Neural progenitor cell (in vitro differentiated cells): ENCODE data around the gene VCL.

Experiments
- EZH2 ChIP-seq: fragments of 200-600 bp; sonication (generic); IDR thresholded peaks from 2 replicates; pipeline ENCODE4 v1.6.1; 2017; ENCODE audit warnings: antibody characterized with exemption, mild to moderate bottlenecking, moderate library complexity
- EZH2phosphoT487 ChIP-seq: fragments of 200-600 bp; sonication (generic); IDR thresholded peaks from 2 replicates; pipeline ENCODE4 v1.6.1; 2017; ENCODE audit warnings: antibody characterized with exemption
- TF ChIP-seq, protein P1 (sequence below): fragments of 200-600 bp; sonication (generic); IDR thresholded peaks from 2 replicates; pipeline ENCODE4 v1.5.1; 2017; ENCODE audit warnings: antibody characterized with exemption, mild to moderate bottlenecking

GRCh38 chr10:74011017-74011416, 13.1 kb downstream of the VCL start:
- TF ChIP-seq, protein P1, sequence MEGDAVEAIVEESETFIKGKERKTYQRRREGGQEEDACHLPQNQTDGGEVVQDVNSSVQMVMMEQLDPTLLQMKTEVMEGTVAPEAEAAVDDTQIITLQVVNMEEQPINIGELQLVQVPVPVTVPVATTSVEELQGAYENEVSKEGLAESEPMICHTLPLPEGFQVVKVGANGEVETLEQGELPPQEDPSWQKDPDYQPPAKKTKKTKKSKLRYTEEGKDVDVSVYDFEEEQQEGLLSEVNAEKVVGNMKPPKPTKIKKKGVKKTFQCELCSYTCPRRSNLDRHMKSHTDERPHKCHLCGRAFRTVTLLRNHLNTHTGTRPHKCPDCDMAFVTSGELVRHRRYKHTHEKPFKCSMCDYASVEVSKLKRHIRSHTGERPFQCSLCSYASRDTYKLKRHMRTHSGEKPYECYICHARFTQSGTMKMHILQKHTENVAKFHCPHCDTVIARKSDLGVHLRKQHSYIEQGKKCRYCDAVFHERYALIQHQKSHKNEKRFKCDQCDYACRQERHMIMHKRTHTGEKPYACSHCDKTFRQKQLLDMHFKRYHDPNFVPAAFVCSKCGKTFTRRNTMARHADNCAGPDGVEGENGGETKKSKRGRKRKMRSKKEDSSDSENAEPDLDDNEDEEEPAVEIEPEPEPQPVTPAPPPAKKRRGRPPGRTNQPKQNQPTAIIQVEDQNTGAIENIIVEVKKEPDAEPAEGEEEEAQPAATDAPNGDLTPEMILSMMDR: no peak
- TF ChIP-seq EZH2 (no peak), EZH2phosphoT487 (no peak)
